PC-3 (cell line): Measurements from ENCODE around the gene SLC5A10. TPM values are rescaled to one million over a fixed set of nuclear protein-coding genes. Genes with fewer than 3 reads are reported as not detected.

Source experiments
- ATAC-seq: fragments of 200-7000 bp; cut with Tn5 transposase; 2 replicates; pipeline ENCODE4 v1.9.1; 2020; ENCODE audit warnings: mild to moderate bottlenecking, moderate library complexity
- BruUV-seq: library from RNA; stranded (reverse); fragments of 400-500 nt; replicated peaks from 2 replicates; lab custom pipeline; 2021; lab: Mats Ljungman, UMichigan
- CTCF ChIA-PET: fragments of 300-600 bp; sonication (Branson Sonifier 250); formaldehyde crosslinking; loops from one replicate; lab custom pipeline; 2022; ENCODE audit warnings: antibody characterized with exemption; lab: Charles Lee
- POLR2A ChIA-PET: fragments of 300-600 bp; sonication (Branson Sonifier 250); formaldehyde crosslinking; loops from one replicate; lab custom pipeline; 2022; ENCODE audit warnings: antibody characterized with exemption; ENCODE audit not compliant: unreplicated experiment; lab: Charles Lee
- DNase-seq: peaks from one replicate; pipeline ENCODE4 v3.0.0-alpha.2; 2015
- H2AFZ ChIP-seq: fragments of 300-600 bp; sonication (generic); 2 replicates; pipeline ENCODE4 v1.6.0; 2016; ENCODE audit warnings: antibody characterized with exemption, low read length
- H3F3A ChIP-seq: fragments of 300-600 bp; sonication (generic); one replicate; pipeline ENCODE4 v1.6.0; 2017; ENCODE audit warnings: antibody characterized with exemption, low read length, control low read depth, mild to moderate bottlenecking; ENCODE audit not compliant: unreplicated experiment
- H3K27ac ChIP-seq: fragments of 300-600 bp; sonication (generic); 2 replicates; pipeline ENCODE4 v1.5.1; 2016; ENCODE audit warnings: mild to moderate bottlenecking, low read length
- H3K27me3 ChIP-seq: fragments of 300-600 bp; sonication (generic); 2 replicates; pipeline ENCODE4 v1.6.1; 2016; ENCODE audit warnings: low read length, mixed read lengths
- H3K36me3 ChIP-seq: fragments of 300-600 bp; sonication (generic); 2 replicates; pipeline ENCODE4 v1.6.1; 2016; ENCODE audit warnings: low read depth, mixed run types, low read length, mixed read lengths
- H3K4me1 ChIP-seq: fragments of 300-600 bp; sonication (generic); 2 replicates; pipeline ENCODE4 v1.5.1; 2016; ENCODE audit warnings: low read length; ENCODE audit not compliant: insufficient read depth
- H3K4me2 ChIP-seq: fragments of 300-600 bp; sonication (generic); 2 replicates; pipeline ENCODE4 v1.6.0; 2016; ENCODE audit warnings: low read length
- H3K4me3 ChIP-seq: fragments of 300-600 bp; sonication (generic); 2 replicates; pipeline ENCODE4 v1.5.1; 2016; ENCODE audit warnings: mild to moderate bottlenecking, low read length, mixed read lengths
- H3K79me2 ChIP-seq: fragments of 300-600 bp; sonication (generic); 2 replicates; pipeline ENCODE4 v1.6.1; 2017; ENCODE audit warnings: low read length, mixed read lengths
- H3K9ac ChIP-seq: fragments of 300-600 bp; sonication (generic); 2 replicates; pipeline ENCODE4 v1.6.0; 2016; ENCODE audit warnings: mild to moderate bottlenecking, low read length
- H3K9me2 ChIP-seq: fragments of 300-600 bp; sonication (generic); replicated peaks from 2 replicates; pipeline ENCODE4 v1.6.1; 2016; ENCODE audit warnings: mixed run types, low read length, mixed read lengths
- H3K9me3 ChIP-seq: fragments of 300-600 bp; sonication (generic); 2 replicates; pipeline ENCODE4 v1.6.1; 2016; ENCODE audit warnings: low read length, mixed read lengths
- H4K20me1 ChIP-seq: fragments of 300-600 bp; sonication (generic); 2 replicates; pipeline ENCODE4 v1.6.1; 2016; ENCODE audit warnings: low read length, mixed read lengths
- EZH2 ChIP-seq: fragments of 300-600 bp; sonication (generic); IDR thresholded peaks from one replicate; pipeline ENCODE4 v1.6.1; 2017; ENCODE audit warnings: antibody characterized with exemption, mild to moderate bottlenecking, low read length; ENCODE audit not compliant: unreplicated experiment
- EZH2phosphoT487 ChIP-seq: fragments of 300-600 bp; sonication (generic); IDR thresholded peaks from 2 replicates; pipeline ENCODE4 v1.6.1; 2018; ENCODE audit warnings: mild to moderate bottlenecking, antibody characterized with exemption, low read length, borderline replicate concordance
- intact Hi-C: fragments of 100-400 bp; cut with micrococcal nuclease; formaldehyde crosslinking; loops from 2 replicates; pipeline ENCODE4 v1.9.0; 2023
- total RNA-seq: library from RNA; depleted of rRNA; stranded (reverse); fragments of >200 nt; gene quantifications from 2 replicates; pipeline ENCODE4 v1.2.3, GENCODE V29; 2014
- TF ChIP-seq, protein P1 (sequence below): fragments of 300-600 bp; sonication (generic); conservative IDR thresholded peaks from 2 replicates; pipeline ENCODE4 v1.5.1; 2017; ENCODE audit warnings: antibody characterized with exemption, low read depth, mild to moderate bottlenecking, low read length

Gene SLC5A10
- total RNA-seq, 1 experiment from 2014 or later = not detected

- no peak overlapping the region for H2AFZ ChIP-seq
- H3K36me3 ChIP-seq = no peaks in the 10 kb centered on the region
- no peaks in the 10 kb centered on the region for H3K9me3 ChIP-seq
- H3K79me2 ChIP-seq = no peaks in the 10 kb centered on the region
- TF ChIP-seq EZH2phosphoT487 = no peak
- TF ChIP-seq EZH2 = no peak
- TF ChIP-seq, protein P1, sequence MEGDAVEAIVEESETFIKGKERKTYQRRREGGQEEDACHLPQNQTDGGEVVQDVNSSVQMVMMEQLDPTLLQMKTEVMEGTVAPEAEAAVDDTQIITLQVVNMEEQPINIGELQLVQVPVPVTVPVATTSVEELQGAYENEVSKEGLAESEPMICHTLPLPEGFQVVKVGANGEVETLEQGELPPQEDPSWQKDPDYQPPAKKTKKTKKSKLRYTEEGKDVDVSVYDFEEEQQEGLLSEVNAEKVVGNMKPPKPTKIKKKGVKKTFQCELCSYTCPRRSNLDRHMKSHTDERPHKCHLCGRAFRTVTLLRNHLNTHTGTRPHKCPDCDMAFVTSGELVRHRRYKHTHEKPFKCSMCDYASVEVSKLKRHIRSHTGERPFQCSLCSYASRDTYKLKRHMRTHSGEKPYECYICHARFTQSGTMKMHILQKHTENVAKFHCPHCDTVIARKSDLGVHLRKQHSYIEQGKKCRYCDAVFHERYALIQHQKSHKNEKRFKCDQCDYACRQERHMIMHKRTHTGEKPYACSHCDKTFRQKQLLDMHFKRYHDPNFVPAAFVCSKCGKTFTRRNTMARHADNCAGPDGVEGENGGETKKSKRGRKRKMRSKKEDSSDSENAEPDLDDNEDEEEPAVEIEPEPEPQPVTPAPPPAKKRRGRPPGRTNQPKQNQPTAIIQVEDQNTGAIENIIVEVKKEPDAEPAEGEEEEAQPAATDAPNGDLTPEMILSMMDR = no peak
- ATAC-seq (no peak), DNase-seq (no peak)
- no peak overlapping the region for H3K4me3 ChIP-seq
- ChIA-PET CTCF (no interaction called here), POLR2A (no interaction called here)
- intact Hi-C loops = no loop called here
- peaks cover 5% of the 10 kb centered on the region; the same call in 1 of the 2 replicates for H3K4me1 ChIP-seq
- no peak overlapping the region for H3K9ac ChIP-seq
- no peaks in the 10 kb centered on the region for H3K9me2 ChIP-seq
- H3F3A ChIP-seq = no peaks in the 10 kb centered on the region
- H4K20me1 ChIP-seq = no peaks in the 10 kb centered on the region
- no peak overlapping the region for H3K27ac ChIP-seq
- no peaks in the 10 kb centered on the region for H3K27me3 ChIP-seq
- BruUV-seq = no TSS peak
- H3K4me2 ChIP-seq = no peak overlapping the region
Observed at GRCh38 chr17:19003543-19004420, 51.8 kb downstream of the SLC5A10 start.

DNA sequence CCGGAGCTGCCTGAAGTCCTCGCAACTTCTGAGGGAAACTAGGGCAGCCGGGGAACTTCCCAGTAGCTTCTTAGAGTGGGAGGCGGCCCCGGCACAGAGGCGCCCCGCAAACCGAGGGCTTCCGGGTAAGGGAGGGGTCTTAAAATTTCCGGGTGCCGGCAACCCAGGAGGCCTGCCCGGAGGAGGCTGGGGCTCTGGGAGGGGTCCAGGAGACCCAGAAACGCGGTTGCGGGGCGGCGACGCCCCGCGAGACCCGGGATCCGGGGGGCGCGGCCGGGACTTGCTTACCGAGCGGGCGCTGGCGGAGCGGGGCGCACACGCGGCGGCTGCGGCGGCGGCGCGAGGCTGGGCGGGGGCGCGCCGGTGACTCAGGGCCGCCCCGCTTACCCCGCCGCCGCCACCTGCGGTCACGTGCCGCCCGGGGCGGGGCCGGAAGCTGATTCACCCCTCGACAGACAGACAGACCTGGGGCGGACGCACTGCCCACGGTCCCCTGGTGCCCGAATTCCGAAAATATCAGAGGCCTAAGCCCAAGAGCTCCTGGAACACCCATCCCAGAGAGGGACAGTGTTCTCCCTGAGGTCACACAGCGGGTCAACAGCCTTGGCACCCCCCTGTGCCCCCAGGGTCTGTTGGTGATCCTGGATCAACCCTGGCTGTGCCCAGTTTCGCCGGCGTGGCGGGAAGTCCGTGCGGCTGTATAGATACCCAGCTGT lies 52.6 kb downstream of the SLC5A10 start, which contains the start of gene FAM83G:
Gene FAM83G, minus strand, starts transcription at position 344 of the 716 bp plus-strand sequence. CDS start 723 bp downstream, outside the sequence.
- intact Hi-C loops = no loop called here
- ChIA-PET POLR2A (no interaction called here), CTCF (no interaction called here)

More for the DNA sequence above, 52.6 kb downstream of the SLC5A10 start, which contains the start of gene FAM83G:
- DNase-seq (no peak), ATAC-seq (no peak)
- no peaks in the 10 kb centered on the region for H3K9me2 ChIP-seq
- H3K4me2 ChIP-seq = no peak within 1 kb of the TSS
- H3K79me2 ChIP-seq = no peaks in the 10 kb centered on the region
- no peaks in the 10 kb centered on the region for H3K27me3 ChIP-seq
- TF ChIP-seq EZH2phosphoT487 = no peak
- TF ChIP-seq, protein P1 = no peak
- no peak for TF ChIP-seq EZH2
- BruUV-seq = no TSS peak
- no peak within 1 kb of the TSS for H3K27ac ChIP-seq
- H3K9ac ChIP-seq = no peak within 1 kb of the TSS
- no peak within 1 kb of the TSS for H2AFZ ChIP-seq
- no peak within 1 kb of the TSS for H3K4me3 ChIP-seq
- no peaks in the 10 kb centered on the region for H3K9me3 ChIP-seq
- H4K20me1 ChIP-seq = no peaks in the 10 kb centered on the region
- peaks cover 5% of the 10 kb centered on the region; the same call in 1 of the 2 replicates for H3K4me1 ChIP-seq
- H3F3A ChIP-seq = no peaks in the 10 kb centered on the region
- no peaks in the 10 kb centered on the region for H3K36me3 ChIP-seq
